GM18508 (cell line): ENCODE results near the gene DOCK2.
"Not testable (repeated sequence)": the region's sequence is repeated elsewhere in the genome, so short reads cannot be mapped to it uniquely, and the experiment has no call there.

Experiments
- ATAC-seq: cut with Tn5 transposase; IDR thresholded peaks from one replicate; pipeline ENCODE4 v1.9.1; 2021; ENCODE audit warnings: moderate number of reproducible peaks; ENCODE audit not compliant: insufficient read depth, unreplicated experiment

Gene DOCK2

DNA sequence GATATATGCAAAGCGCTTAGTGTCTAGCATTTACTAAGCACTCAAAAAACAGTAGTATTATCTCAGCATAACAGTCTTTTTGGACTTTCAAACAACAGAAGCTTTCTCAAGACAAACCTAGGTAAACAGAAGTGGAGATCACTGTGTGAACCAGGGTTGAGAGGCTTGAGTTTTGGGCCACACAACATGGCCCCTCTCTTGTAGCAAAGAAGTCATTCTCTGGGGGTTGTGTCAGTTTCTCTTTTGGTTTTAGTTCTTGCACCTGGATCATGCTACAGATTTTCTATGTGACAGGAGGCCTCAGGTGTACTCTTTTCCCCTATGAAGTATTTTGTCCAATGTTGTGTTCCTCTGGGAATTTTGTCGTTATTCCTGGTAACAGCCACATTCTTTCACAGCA is 313.3 kb downstream of the DOCK2 start:
- ATAC-seq, result no peak

- not testable (repeated sequence) for ATAC-seq
Measured at GRCh38 chr5:169953196-169953595, 316.1 kb downstream of the DOCK2 start.

GRCh38 chr5:169954786-169955185 is 317.7 kb downstream of the DOCK2 start:
- no peak for ATAC-seq

- no peak for ATAC-seq
Measured at GRCh38 chr5:169956126-169956525, 319.1 kb downstream of the DOCK2 start.

DNA sequence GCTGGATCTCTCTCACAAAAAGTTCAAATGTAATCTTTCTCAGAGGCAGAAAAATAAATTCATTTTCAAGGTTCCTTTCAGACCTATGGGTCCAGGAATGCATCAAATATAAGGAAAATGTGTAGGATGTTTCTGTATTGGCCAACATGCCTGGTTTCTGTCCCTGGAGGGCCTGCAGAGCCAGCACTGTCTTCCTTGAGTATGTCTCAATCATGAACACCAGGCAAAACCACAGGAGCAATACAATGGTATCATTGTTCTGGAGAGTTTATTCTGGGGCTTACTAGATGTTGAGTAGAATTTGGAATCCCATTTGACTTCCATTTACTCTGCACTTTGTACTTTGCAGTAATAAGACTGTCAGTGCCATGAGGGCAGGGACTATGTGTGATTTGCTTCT is 319.7 kb downstream of the DOCK2 start:
- no peak for ATAC-seq

GRCh38 chr5:169958278-169958677 is 321.2 kb downstream of the DOCK2 start:
- ATAC-seq, result no peak

DNA sequence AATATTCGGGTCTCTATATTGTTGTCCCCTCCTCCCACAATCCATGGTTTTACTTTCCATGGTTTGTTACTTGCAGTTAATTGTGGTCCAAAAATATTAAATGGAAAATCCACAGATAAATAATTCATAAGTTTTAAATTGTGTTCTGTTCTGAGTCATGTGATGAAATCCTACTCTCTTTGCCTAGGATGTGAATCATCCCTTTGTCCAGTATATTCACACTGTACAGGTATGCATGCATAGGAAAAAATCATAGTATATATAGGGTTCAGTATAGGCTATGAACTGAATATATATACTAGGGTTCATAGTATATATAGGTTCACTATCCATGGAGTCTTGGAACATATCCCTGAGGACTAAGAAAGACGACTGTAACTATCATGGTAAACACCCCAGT is 323.6 kb downstream of the DOCK2 start:
- ATAC-seq, result no peak

DNA sequence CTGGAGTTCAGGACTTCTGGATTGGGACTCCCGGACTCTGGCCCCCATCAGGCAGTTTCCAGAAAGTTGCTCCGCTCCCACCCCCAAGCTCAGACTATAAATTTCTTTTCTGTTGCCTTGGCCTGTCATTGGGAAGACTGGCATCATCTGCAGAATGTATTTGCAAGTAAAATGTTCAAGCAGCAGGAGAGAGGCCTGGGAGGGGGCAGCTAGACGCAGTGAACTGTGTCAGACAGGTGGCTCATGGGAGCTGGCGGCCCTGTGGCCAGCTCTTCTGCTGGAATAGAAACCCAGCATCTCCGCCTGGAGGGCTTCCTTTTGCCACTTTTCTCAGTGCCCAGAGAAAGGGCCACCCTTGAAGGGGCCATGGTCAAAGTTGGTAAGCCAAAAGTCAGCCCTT is 327.2 kb downstream of the DOCK2 start:
- no peak for ATAC-seq

- peak; percentile 56 for ATAC-seq
Measured at GRCh38 chr5:169970339-169970738, 333.3 kb downstream of the DOCK2 start.

DNA sequence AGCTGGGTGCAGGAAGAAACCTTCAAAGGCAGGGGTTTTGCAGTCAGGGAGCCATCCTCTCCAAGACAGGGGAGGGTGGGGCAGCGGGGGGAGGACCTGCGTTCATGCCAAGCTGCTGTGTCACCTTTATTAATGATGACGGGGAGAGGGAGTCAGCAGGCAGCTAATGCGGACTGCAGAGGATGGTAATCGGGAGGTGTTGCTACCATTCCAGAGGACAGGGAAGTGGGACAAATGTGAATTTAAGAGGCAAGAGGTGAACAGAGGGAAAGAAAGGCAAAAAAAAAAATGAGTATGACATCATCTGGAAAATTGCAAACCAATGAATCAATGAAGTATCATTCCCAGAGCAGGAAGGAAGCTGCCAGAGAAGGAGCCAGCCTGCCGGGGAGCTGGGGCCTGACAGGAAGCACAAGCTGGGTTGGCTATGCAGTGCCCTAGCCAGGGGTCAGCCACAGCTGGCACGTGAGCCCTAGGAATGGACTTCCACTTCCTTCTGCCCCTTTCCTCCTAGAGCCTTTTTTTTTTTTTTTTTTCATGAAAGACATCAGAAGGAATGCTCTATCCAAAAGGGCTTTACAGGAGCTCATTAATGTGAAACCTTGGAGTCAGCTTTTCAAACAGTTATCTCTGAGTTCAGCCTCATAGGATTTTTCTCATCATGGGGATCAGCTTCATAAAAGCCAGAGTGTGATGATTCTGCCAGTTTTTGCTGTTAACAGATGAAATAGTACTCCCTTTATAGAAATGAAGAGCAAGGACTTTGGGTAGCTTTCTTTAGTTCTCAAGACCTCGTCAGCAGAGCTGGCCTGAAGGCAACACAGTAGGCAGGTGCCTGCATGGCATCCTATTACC is 334.1 kb downstream of the DOCK2 start:
- ATAC-seq, result no peak

- ATAC-seq, result no peak
Measured at GRCh38 chr5:169971780-169972179, 334.7 kb downstream of the DOCK2 start.

- ATAC-seq, result no peak
Measured at GRCh38 chr5:169973056-169973455, 336.0 kb downstream of the DOCK2 start.

- ATAC-seq, result no peak
Measured at GRCh38 chr5:169974121-169974770, 337.2 kb downstream of the DOCK2 start.

GRCh38 chr5:169978714-169979113 is 341.6 kb downstream of the DOCK2 start:
- no peak for ATAC-seq

DNA sequence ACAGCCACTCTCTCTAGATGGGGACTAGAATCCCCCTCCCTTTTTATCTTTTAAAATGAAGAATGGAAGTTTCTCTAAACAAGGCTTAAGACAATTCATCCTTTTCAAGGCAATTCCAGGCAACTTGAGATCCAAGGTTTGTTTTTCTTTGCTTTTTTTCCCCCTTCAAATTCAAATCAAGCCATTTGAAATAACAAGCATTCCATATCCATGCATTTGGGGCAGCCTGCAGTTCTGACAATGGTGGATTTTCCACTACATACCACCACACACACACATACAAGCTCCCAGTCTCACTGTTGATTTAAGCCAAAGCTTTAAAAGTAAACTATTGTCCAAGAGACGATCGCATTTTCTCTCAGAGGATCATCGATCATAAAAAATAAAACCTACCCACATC is 342.8 kb downstream of the DOCK2 start:
- no peak for ATAC-seq

GRCh38 chr5:169980418-169981053 is 343.5 kb downstream of the DOCK2 start, which contains the start of gene INSYN2B:
Gene INSYN2B (minus strand): TSS chr5:169980495. CDS start chr5:169883898, 96,597 bp downstream.
- ATAC-seq, result no peak

DNA sequence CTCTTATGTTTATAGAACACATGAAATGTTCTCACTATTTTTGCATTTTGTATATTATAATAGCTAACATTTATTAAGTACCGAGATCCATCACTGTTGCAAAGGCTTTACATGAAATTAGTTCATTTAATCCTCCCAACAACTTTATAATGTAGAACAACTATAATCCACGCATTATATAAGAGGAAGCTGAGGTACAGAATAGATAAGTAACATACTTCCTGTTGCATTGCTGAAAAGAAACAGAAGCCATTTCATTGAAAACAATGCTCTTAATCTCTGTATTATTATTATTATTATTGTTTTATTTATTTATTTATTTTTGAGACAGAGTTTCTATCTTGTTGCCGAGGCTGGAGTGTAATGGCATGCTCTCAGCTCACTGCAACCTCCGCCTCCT is 351.1 kb downstream of the DOCK2 start:
- ATAC-seq, result no peak

GRCh38 chr5:169988947-169989346 is 351.9 kb downstream of the DOCK2 start:
- no peak for ATAC-seq

- no peak for ATAC-seq
Measured at GRCh38 chr5:169989365-169989764, 352.3 kb downstream of the DOCK2 start.

- ATAC-seq, result no peak
Measured at GRCh38 chr5:169991115-169991869, 354.2 kb downstream of the DOCK2 start.
